Measurements from ENCODE around the gene AP2M1. TPM values are rescaled to one million over a fixed set of nuclear protein-coding genes. Genes with fewer than 3 reads are reported as not detected.

The AP2M1 gene
- total and polyA plus RNA-seq, 2 of the 8 experiments (the other 6 are each of a cell fraction or from before 2014, with no cell fraction given), result 403 to 454 TPM

- no peak for TF ChIP-seq GTF2F1 (IDR thresholded peaks at IDR 0.05; ENCODE audit: borderline replicate concordance, low read depth, low read length)
- 0 out of 2 replicates have a peak, but pooled peaks have one; percentile 16 for TF ChIP-seq TAF1 (IDR thresholded peaks at IDR 0.05; ENCODE audit: low read depth, low read length)
- TF ChIP-seq E2F6 (IDR thresholded peaks at IDR 0.05), result peak; percentile 91
- TF ChIP-seq HDAC2 (IDR thresholded peaks at IDR 0.05; ENCODE audit: borderline replicate concordance in 1 of 2, low read depth in 2 of 2, low read length in 2 of 2), result 0 out of 4 replicates have a peak, but pooled peaks of 1 of the 2 experiments have one; percentile 9
- no peak for TF ChIP-seq TCF12 (IDR thresholded peaks at IDR 0.05; ENCODE audit: low read depth, low read length)
- peak; percentile 60 to 76; a peak in 1 of 4 replicates for TF ChIP-seq SIN3A (conservative IDR thresholded peaks at IDR 0.05 in 1 of 2, IDR thresholded peaks at IDR 0.05 in 1 of 2; ENCODE audit: low read depth in 1 of 2, low read length in 2 of 2)
Observed at GRCh38 chr3:184133840-184134745, 40.6 kb upstream of the AP2M1 start (continued).
